GM20000 (cell line): ENCODE data around the gene COA8.

Source experiments
- DNase-seq: peaks from one replicate; pipeline ENCODE4 v3.0.0; 2012; ENCODE audit warnings: low spot score
- TF ChIP-seq, protein P1 (sequence below): IDR thresholded peaks from 2 replicates; pipeline ENCODE4 v1.5.1; 2012; ENCODE audit warnings: mild to moderate bottlenecking, control low read depth; ENCODE audit errors: extremely low read depth, missing control alignments

The COA8 gene

DNA sequence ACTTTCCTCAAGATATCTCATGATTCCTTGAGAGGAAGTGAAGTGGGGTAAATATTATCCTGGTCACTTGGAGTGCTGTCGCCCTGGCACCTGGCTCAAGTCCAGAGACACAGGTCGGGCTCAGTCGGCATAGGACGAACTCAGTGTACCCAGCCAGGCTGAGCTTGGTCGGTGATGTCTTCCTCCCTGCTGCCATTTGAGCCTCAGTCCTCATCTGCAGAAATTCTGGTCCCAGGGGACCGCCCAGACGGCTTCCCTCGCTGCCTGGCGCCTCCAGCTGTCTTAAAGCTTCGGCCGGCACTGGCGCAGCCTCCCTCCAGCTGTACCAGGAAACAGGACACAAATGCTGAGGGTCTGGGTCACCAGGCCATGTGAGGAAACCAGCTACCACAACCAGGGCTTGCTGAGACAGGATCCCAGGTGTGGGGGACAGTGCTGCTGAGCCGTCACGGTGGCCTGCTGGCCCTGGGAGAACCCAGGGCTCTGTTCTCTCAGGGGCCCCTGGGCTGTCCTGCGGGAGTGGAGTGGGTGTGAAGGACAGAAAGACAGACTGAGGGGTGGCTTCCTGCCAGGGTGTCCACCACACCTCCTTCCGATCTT, 61.2 kb downstream of the COA8 start:
- TF ChIP-seq, protein P1, sequence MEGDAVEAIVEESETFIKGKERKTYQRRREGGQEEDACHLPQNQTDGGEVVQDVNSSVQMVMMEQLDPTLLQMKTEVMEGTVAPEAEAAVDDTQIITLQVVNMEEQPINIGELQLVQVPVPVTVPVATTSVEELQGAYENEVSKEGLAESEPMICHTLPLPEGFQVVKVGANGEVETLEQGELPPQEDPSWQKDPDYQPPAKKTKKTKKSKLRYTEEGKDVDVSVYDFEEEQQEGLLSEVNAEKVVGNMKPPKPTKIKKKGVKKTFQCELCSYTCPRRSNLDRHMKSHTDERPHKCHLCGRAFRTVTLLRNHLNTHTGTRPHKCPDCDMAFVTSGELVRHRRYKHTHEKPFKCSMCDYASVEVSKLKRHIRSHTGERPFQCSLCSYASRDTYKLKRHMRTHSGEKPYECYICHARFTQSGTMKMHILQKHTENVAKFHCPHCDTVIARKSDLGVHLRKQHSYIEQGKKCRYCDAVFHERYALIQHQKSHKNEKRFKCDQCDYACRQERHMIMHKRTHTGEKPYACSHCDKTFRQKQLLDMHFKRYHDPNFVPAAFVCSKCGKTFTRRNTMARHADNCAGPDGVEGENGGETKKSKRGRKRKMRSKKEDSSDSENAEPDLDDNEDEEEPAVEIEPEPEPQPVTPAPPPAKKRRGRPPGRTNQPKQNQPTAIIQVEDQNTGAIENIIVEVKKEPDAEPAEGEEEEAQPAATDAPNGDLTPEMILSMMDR = no peak

DNA sequence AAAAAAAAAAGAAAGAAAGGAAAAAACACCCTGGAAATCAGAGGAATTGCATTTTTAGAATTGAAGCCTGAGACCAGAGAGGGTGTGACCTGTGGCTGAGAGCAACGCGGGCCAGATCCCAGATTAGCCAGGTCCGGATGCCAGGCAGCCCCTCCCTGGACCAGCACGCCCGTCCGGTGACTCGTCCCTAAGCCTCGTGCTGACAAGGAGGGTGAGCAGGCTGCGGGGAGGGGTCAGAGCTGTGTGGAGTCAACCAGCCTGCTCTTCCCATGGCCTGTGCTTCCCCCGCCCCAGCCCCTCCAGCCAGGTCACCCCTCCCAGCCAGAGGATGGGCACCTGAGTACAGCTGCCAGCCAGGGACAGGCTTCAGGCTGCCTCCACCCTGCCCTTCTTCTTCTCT, 62.1 kb downstream of the COA8 start:
- DNase-seq = no peak
- TF ChIP-seq, protein P1 = no peak

More for the DNA sequence above, 61.2 kb downstream of the COA8 start:
- DNase-seq = no peak

DNA sequence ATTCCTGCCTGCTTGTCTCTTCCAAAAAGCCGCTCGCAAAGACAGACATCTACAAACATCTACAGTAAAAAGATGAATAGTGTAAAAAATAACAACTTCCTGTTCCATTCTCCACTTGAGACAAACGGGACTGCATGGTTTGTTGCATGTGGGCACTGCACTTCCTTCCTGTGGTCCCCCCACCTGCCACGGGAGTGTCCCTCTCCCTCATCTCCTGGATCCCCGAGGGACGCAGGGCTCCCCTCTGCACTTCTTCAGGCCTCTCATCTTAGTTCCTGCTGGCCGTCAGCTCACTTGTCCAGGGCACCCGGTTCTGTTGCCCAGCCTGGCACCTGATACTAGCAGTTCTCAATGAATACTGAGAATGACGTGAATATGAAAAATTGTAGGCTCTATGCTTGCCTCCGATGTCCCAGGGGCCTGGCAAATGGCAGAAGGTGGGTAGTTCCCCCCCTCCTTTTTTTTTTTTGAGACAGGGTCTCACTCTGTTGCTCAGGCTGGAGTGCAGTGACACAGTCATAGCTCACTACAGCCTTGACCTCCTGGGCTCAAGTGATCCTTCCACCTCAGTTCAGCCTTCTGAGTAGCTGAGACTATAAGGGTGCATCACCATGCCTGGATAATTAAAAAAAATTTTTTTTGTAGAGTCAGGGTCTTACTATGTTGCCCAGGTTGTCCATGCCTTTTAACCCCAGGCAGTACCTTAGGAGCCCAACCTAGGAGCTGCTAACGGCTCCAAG, 62.8 kb downstream of the COA8 start:
- peak; percentile 31 for DNase-seq
- TF ChIP-seq, protein P1 = no peak

DNA sequence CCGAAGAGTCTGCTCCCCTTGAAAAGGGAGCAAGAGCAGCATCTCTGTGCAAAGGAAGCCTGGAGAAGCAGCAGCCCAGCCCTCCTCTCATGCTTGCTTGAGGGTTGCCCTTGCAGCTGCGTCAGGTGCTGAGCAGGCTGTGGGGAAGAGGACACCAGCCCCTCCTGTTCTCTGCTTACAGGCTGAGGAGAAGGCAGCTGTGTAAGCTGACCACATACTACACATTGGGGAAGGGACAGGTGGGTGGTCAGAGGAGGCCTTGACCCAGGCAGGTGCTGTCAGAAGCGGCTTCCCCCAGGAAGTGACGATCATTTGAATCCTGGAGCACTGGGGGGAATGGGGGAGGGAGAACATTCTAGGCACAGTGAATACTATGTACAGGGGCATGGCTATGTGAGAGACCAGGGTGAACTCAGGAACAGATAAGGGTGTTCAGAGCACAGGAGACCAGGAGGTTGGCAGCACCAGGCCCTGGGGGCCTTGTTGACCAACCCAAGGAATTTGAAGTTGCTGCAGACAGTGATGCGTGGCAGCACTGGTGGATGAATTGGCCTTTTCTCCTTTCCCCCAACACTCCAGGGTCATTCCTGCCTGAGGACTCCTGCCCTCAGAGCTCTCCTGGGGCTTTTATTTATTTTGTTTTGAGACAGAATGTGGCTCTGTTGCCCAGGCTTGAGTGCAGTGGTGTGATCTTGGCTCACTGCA, 63.5 kb downstream of the COA8 start:
- TF ChIP-seq, protein P1 = no peak

DNA sequence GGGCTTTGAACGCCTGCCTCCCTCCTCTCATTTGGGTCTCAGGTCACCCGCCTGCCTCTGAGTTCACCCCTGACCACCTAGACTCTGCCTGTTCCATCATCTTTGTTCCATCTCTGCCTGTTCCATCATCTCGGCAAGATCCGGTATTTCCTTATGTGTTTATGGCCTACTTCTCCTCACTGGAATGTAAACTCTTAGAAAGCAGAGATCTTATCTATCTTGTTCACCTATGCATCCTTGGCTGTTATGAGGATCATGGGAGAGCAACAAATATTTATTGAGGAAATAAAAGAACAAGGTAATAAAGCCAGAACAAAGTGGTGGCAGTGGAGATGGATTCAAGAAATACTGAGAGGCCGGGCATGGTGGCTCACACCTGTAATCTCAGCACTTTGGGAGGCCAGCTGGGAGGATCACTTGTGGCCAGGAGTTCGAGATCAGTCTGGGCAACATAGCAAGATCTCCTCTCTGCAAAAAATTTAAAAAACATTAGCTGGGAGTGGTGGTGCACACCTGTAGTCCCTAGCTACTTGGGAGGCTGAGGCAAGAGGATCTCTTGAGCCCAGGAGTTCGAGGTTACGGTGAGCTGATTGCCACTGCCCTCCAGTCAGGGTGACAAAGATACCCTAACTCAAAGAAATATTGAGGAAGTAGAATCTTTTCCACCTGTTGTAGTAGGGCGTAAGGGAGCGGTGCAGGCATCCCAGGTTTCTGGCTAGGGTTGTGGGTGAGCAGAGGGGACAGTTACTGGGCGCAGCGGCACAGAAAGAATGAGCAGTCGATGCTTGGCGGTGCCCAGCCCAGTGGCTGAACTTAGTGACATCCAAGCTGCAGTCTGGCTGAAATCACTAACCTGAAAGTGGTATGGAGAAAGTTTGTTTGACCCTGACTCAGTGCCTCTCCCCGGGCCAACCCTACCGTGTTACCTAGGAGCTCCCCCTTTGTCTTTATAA, 64.6 kb downstream of the COA8 start:
- TF ChIP-seq, protein P1 = no peak
- DNase-seq = no peak

More for the DNA sequence above, 63.5 kb downstream of the COA8 start:
- DNase-seq = no peak

DNA sequence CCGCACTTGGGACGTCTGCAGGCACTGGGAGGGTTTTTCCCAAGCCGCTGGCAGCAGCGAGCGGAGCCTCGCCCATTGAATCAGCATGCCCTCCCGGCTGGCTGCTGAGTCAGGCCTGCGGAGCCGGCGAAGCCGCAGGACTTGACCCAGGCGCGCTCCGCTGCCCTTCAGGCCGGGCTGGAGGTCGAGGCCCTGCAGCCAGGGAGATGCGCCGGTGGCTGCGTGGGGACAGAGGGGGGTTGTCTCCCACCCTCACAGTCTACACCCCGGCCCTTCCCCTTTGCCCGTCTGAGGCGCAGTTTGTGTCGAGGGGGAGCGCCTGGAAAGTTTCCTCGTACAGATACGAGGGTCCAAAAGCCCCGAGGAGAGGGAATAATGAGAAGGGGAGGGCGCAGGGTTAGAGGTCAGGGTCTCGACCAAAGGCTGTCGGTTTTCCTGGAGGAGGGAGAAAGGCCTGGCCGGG, 65.5 kb downstream of the COA8 start:
- DNase-seq = peak; percentile 68
- TF ChIP-seq, protein P1 = no peak
